IMR-90 (cell line): ENCODE results near the gene PRDX4. TPM values are rescaled to one million over a fixed set of nuclear protein-coding genes. Genes with fewer than 3 reads are reported as not detected.

Experiments
- ATAC-seq: fragments of 200-7000 bp; cut with Tn5 transposase; 2 replicates; pipeline ENCODE4 v1.9.1; 2020; ENCODE audit warnings: low read depth, mild to moderate bottlenecking, moderate library complexity
- BruUV-seq: library from RNA; stranded (reverse); fragments of 400-500 nt; replicated peaks from 2 replicates; lab custom pipeline; 2021; lab: Mats Ljungman, UMichigan
- CTCF ChIA-PET: fragments of 300-600 bp; formaldehyde crosslinking; extraction: SDS; loops from one replicate; lab custom pipeline; 2021; ENCODE audit warnings: antibody characterized with exemption; lab: Yijun Ruan, JAX
- POLR2A ChIA-PET: fragments of 300-600 bp; sonication (Branson Sonifier 250); formaldehyde crosslinking; loops from one replicate; lab custom pipeline; 2022; ENCODE audit warnings: antibody characterized with exemption; ENCODE audit not compliant: unreplicated experiment; lab: Charles Lee
- DNase-seq: peaks from one replicate; pipeline ENCODE4 v3.0.0; 2013
- H2AFZ ChIP-seq: replicated peaks from 2 replicates; pipeline ENCODE3; 2013; ENCODE audit warnings: low read length, mild to moderate bottlenecking; ENCODE audit not compliant: poor library complexity
- H2AK5ac ChIP-seq: 2 replicates; pipeline ENCODE4 v1.6.1; 2013; ENCODE audit warnings: low read depth, low read length, inconsistent platforms
- H2AK9ac ChIP-seq: replicated peaks from 2 replicates; pipeline ENCODE3; 2013; ENCODE audit warnings: mild to moderate bottlenecking, low read depth, low read length, moderate library complexity; ENCODE audit not compliant: poor library complexity
- H2BK120ac ChIP-seq: 2 replicates; pipeline ENCODE4 v1.6.1; 2013; ENCODE audit warnings: low read depth, low read length, inconsistent platforms
- H2BK15ac ChIP-seq: 3 replicates; pipeline ENCODE4 v1.6.1; 2013; ENCODE audit warnings: low read depth, low read length, inconsistent platforms
- H2BK20ac ChIP-seq: 2 replicates; pipeline ENCODE4 v1.6.1; 2013; ENCODE audit warnings: low read depth, mild to moderate bottlenecking, inconsistent platforms, low read length, moderate library complexity
- H2BK5ac ChIP-seq: 2 replicates; pipeline ENCODE4 v1.6.1; 2013; ENCODE audit warnings: mild to moderate bottlenecking, low read depth, low read length, inconsistent platforms; ENCODE audit not compliant: poor library complexity, severe bottlenecking
- H3K14ac ChIP-seq: replicated peaks from 2 replicates; pipeline ENCODE4 v1.6.1; 2013; ENCODE audit warnings: low read depth, low read length, inconsistent platforms
- H3K18ac ChIP-seq: 2 replicates; pipeline ENCODE4 v1.6.1; 2013; ENCODE audit warnings: low read depth, low read length, control low read depth
- H3K23ac ChIP-seq: 2 replicates; pipeline ENCODE4 v1.6.1; 2013; ENCODE audit warnings: low read depth, low read length, inconsistent platforms
- H3K27ac ChIP-seq: 2 replicates; pipeline ENCODE4 v1.5.1; 2013; ENCODE audit warnings: mild to moderate bottlenecking, control low read depth, low read length; ENCODE audit not compliant: insufficient read depth
- H3K27me3 ChIP-seq: 2 replicates; pipeline ENCODE4 v1.6.1; 2013; ENCODE audit warnings: low read length; ENCODE audit not compliant: control insufficient read depth, insufficient read depth
- H3K36me3 ChIP-seq: 2 replicates; pipeline ENCODE4 v1.6.1; 2013; ENCODE audit warnings: low read length, mixed read lengths; ENCODE audit not compliant: control insufficient read depth, insufficient read depth
- H3K4ac ChIP-seq: 2 replicates; pipeline ENCODE4 v1.6.1; 2013; ENCODE audit warnings: low read depth, low read length, inconsistent platforms
- H3K4me1 ChIP-seq: 2 replicates; pipeline ENCODE4 v1.6.1; 2013; ENCODE audit warnings: low read length, mixed read lengths; ENCODE audit not compliant: control insufficient read depth, insufficient read depth
- H3K4me2 ChIP-seq: 2 replicates; pipeline ENCODE4 v1.6.1; 2013; ENCODE audit warnings: low read depth, mild to moderate bottlenecking, control low read depth, low read length, moderate library complexity
- H3K4me3 ChIP-seq: 2 replicates; pipeline ENCODE4 v1.5.1; 2013; ENCODE audit warnings: low read depth, mild to moderate bottlenecking, control low read depth, low read length, moderate library complexity; ENCODE audit not compliant: insufficient read depth
- H3K56ac ChIP-seq: 2 replicates; pipeline ENCODE4 v1.6.1; 2013; ENCODE audit warnings: low read length, inconsistent platforms; ENCODE audit not compliant: insufficient read depth; ENCODE audit errors: extremely low read depth
- H3K79me1 ChIP-seq, 2 experiments: 2 replicates each; pipeline ENCODE4 v1.6.1; 2013; ENCODE audit warnings: low read length in 2 of 2, inconsistent platforms in 1 of 2, low read depth in 1 of 2
- H3K9ac ChIP-seq: 2 replicates; pipeline ENCODE4 v1.6.1; 2013; ENCODE audit warnings: low read depth, low read length, control low read depth
- H3K9me1 ChIP-seq: 2 replicates; pipeline ENCODE4 v1.6.1; 2013; ENCODE audit warnings: low read length, inconsistent platforms; ENCODE audit not compliant: insufficient read depth
- H3K9me3 ChIP-seq: 2 replicates; pipeline ENCODE4 v1.6.1; 2013; ENCODE audit warnings: low read length; ENCODE audit not compliant: control insufficient read depth, insufficient read depth
- H4K20me1 ChIP-seq: 2 replicates; pipeline ENCODE4 v1.6.1; 2013; ENCODE audit warnings: low read length, inconsistent platforms; ENCODE audit not compliant: insufficient read depth
- H4K5ac ChIP-seq: 2 replicates; pipeline ENCODE4 v1.6.1; 2013; ENCODE audit warnings: mild to moderate bottlenecking, low read depth, low read length, control low read depth
- H4K8ac ChIP-seq, 2 experiments: 2 replicates each; pipeline ENCODE4 v1.6.1; 2013; ENCODE audit warnings: low read depth in 2 of 2, low read length in 2 of 2, control low read depth in 1 of 2, inconsistent platforms in 1 of 2
- H4K91ac ChIP-seq: 2 replicates; pipeline ENCODE4 v1.6.1; 2013; ENCODE audit warnings: low read depth, low read length, inconsistent platforms; ENCODE audit not compliant: insufficient read depth
- FOS ChIP-seq: fragments of 150-350 bp; IDR thresholded peaks from 2 replicates; pipeline ENCODE4 v1.6.1; 2016; ENCODE audit warnings: low read depth, low read length
- MAFK ChIP-seq: IDR thresholded peaks from 2 replicates; pipeline ENCODE4 v1.6.1; 2012; ENCODE audit warnings: low read depth, low read length, improper control_type of control experiment
- POLR2A ChIP-seq: IDR thresholded peaks from 2 replicates; pipeline ENCODE4 v1.6.1; 2012; ENCODE audit warnings: mild to moderate bottlenecking, low read depth, low read length
- RAD21 ChIP-seq: IDR thresholded peaks from 2 replicates; pipeline ENCODE4 v1.6.1; 2012; ENCODE audit warnings: low read length, improper control_type of control experiment
- SMC3 ChIP-seq: fragments of 150-350 bp; IDR thresholded peaks from 2 replicates; pipeline ENCODE4 v1.6.1; 2016; ENCODE audit warnings: low read depth, mild to moderate bottlenecking, antibody characterized with exemption, low read length, moderate library complexity
- WGBS, 2 experiments: methylation state at CpG; one replicate each; pipeline versions ENCODE4 v1.1.5 to v1.1.7; 2013; ENCODE audit warnings: missing lambda C conversion rate in 2 of 2; ENCODE audit not compliant: insufficient read length in 1 of 2; ENCODE audit errors: extremely low coverage in 2 of 2; 5-methylcytosine and 5-hydroxymethylcytosine counted together
- dilution Hi-C: fragments of 300-500 bp; cut with HindIII; formaldehyde crosslinking; loops from one replicate; pipeline ENCODE4 v1.14.3; 2018; ENCODE audit warnings: low sequenced_read_pairs; ENCODE audit not compliant: unreplicated experiment
- in situ Hi-C: fragments of 300-500 bp; cut with MboI; formaldehyde crosslinking; loops from 3 replicates; pipeline ENCODE4 v1.14.3; 2019; ENCODE audit warnings: low sequenced_read_pairs, inconsistent platforms, mixed read lengths
- intact Hi-C: fragments of 100-400 bp; cut with micrococcal nuclease; formaldehyde crosslinking; loops from 2 replicates; pipeline ENCODE4 v1.10.0; 2022
- polyA plus RNA-seq, 3 experiments: library from polyadenylated mRNA; depleted of rRNA; stranded (reverse); fragments of >200 nt; gene quantifications; 2 replicates each; pipeline ENCODE4 v1.2.3, GENCODE V29; 2012; ENCODE audit warnings: low replicate concordance in 1 of 3
- total RNA-seq: library from RNA; depleted of rRNA; stranded (reverse); fragments of >200 nt; gene quantifications from 2 replicates; pipeline ENCODE4 v1.2.3, GENCODE V29; 2012
- TF ChIP-seq, protein P1 (sequence below): fragments of 150-350 bp; IDR thresholded peaks from 2 replicates; pipeline ENCODE4 v1.6.1; 2017; ENCODE audit warnings: mild to moderate bottlenecking, antibody characterized with exemption, low read length, low read depth
- TF ChIP-seq, protein P2 (sequence below): conservative IDR thresholded peaks from 2 replicates; pipeline ENCODE4 v1.5.1; 2012; ENCODE audit warnings: mild to moderate bottlenecking, low read depth, low read length, improper control_type of control experiment

The PRDX4 gene
- total and polyA plus RNA-seq, 2 of the 4 experiments (the other 2 are of a cell fraction) = 194 to 226 TPM

DNA sequence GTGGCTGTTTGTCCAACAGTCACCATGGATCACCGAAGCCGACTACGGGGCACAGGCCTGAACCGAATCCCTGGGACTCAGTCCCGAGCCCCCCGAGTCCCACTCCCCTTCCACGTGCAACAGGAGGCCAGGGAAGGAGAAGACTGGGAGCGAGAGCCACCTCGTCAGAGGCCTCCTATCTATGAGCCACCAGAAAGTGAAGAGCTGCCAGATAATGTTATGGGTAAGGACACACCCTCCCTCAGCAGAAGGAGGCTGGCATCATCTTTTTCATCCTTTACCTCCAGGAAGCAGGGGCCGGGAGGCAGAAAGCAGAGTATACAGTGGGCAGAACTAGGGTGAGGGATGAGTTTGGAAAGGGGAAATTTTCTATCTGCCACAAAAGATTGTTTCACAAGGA lies 2.8 kb upstream of the PRDX4 start:
- WGBS, 2 experiments = 93% methylated on average over 3 of the region's 10 CpGs; no CpG with 5 or more reads in 1 of the 2 experiments
- in situ Hi-C loops = no loop called here
- H4K8ac ChIP-seq = no peak overlapping the region
- H4K20me1 ChIP-seq = no peaks in the 10 kb centered on the region
- H3K4me1 ChIP-seq = 0 out of 2 replicates have a peak, but pooled peaks cover 1% of the 10 kb centered on the region
- no peak overlapping the region for H3K18ac ChIP-seq
- H4K91ac ChIP-seq = no peak overlapping the region
- no peaks in the 10 kb centered on the region for H3K36me3 ChIP-seq
- H3K14ac ChIP-seq = no peak overlapping the region
- H3K27ac ChIP-seq = no peak overlapping the region
- no peak overlapping the region for H3K56ac ChIP-seq
- H2BK120ac ChIP-seq = no peak overlapping the region
- no peaks in the 10 kb centered on the region for H3K9me1 ChIP-seq
- TF ChIP-seq, protein P1, sequence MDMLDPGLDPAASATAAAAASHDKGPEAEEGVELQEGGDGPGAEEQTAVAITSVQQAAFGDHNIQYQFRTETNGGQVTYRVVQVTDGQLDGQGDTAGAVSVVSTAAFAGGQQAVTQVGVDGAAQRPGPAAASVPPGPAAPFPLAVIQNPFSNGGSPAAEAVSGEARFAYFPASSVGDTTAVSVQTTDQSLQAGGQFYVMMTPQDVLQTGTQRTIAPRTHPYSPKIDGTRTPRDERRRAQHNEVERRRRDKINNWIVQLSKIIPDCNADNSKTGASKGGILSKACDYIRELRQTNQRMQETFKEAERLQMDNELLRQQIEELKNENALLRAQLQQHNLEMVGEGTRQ = no peak
- TF ChIP-seq POLR2A = no peak
- TF ChIP-seq, protein P2, sequence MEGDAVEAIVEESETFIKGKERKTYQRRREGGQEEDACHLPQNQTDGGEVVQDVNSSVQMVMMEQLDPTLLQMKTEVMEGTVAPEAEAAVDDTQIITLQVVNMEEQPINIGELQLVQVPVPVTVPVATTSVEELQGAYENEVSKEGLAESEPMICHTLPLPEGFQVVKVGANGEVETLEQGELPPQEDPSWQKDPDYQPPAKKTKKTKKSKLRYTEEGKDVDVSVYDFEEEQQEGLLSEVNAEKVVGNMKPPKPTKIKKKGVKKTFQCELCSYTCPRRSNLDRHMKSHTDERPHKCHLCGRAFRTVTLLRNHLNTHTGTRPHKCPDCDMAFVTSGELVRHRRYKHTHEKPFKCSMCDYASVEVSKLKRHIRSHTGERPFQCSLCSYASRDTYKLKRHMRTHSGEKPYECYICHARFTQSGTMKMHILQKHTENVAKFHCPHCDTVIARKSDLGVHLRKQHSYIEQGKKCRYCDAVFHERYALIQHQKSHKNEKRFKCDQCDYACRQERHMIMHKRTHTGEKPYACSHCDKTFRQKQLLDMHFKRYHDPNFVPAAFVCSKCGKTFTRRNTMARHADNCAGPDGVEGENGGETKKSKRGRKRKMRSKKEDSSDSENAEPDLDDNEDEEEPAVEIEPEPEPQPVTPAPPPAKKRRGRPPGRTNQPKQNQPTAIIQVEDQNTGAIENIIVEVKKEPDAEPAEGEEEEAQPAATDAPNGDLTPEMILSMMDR = no peak
- no peak for TF ChIP-seq SMC3
- no peak for TF ChIP-seq MAFK
- no peak for TF ChIP-seq RAD21
- no peak for TF ChIP-seq FOS
- ATAC-seq = no peak
- H3K4me3 ChIP-seq = no peak overlapping the region
- peaks cover under 1% of the 10 kb centered on the region; the same call in 1 of the 2 replicates for H3K27me3 ChIP-seq
- H2BK5ac ChIP-seq = no peak overlapping the region
- intact Hi-C loops = no loop called here
- H3K9me3 ChIP-seq = no peaks in the 10 kb centered on the region
- no peak overlapping the region for H3K4me2 ChIP-seq
- H2AK5ac ChIP-seq = no peak overlapping the region
- H3K79me1 ChIP-seq = peaks cover 0 to 11% of the 10 kb centered on the region in 2 experiments; a peak in 2 of 4 replicates
- no peak overlapping the region for H2BK20ac ChIP-seq
- no peak overlapping the region for H4K5ac ChIP-seq
- ChIA-PET POLR2A (no interaction called here), CTCF (no interaction called here)
- no peak overlapping the region for H3K9ac ChIP-seq
- H2BK15ac ChIP-seq = no peak overlapping the region
- dilution Hi-C loops = no loop called here
- H2AK9ac ChIP-seq = no peak overlapping the region
- DNase-seq = no peak
- no peak overlapping the region for H3K23ac ChIP-seq
- no TSS peak for BruUV-seq
- H2AFZ ChIP-seq = no peak overlapping the region
- H3K4ac ChIP-seq = no peak overlapping the region
